HG03108 (cell line): Measurements from ENCODE around the gene CDKN2A.
A peak's percentile ranks its signal among the peaks of the same experiment; 100 is the strongest.

Experiments used
- ATAC-seq: cut with Tn5 transposase; IDR thresholded peaks from one replicate; pipeline ENCODE4 v1.9.1; 2021; ENCODE audit warnings: moderate library complexity; ENCODE audit not compliant: unreplicated experiment

The CDKN2A gene

DNA sequence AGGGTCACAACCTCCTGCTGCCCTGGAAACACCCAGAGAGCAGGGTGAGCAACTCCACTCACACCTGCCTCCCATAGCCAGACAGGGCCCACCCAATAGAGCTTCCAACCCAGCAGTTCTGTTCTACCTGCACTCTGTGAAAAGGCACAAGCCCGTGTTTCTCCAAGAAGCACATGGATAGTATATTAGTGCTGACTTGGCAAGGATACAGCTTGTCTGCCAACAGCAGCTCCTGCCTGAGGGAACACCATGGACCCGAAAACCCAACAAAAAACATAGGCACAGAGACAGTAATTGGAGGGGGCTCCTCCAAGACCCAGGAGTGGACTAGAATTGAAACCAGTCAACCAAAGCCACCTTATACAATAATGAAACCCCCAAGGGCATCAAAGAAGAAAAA, 48.6 kb downstream of the CDKN2A start:
- no peak for ATAC-seq

DNA sequence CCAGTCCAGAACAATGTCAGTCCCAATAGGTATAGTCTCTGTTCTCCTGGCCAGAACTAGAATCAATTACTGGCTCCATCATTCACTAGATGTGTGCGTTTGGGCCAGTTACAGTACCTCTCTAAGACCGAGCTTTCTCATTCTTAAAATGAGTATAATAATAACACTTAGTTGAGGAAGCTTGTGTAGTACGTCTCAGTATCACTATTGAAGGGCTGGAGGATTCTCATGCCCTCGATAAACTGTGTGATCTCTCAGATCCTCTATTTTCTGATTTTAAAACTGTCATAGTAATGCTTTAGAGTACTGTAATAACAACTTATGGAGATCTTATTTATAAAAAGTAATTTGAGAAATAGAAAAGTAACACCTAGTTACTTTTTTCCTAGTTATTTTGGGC, 50.7 kb downstream of the CDKN2A start:
- no peak for ATAC-seq

DNA sequence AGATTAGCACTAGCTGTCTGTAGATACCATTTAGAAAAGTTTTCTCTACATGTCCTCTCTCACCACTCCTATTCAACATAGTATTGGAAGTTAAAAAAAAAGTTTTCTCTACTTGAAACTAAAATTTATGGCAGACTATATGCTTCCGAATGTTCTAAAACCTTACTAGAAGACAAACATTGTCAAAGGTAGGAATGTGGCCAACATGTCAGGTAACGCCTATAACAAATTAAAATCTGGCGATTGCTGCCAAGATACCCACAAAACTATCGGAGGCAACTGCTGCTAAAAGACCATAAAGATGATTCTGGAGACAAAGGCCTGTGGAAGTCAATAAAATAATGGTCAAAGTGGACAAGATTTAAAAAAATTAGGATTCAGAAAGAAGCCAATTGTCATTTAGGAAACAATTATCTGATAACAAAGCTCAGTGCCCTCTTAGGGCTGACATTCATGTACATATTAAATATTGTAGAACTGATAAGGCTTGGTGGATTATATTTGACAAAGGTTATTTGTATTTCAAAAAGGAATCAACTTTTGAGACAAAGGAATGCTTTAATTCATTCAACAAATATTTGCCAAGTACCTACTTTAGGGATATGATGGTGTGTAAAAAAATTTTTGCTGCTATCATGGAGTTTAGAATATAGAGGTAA, 52.7 kb downstream of the CDKN2A start:
- no peak for ATAC-seq

DNA sequence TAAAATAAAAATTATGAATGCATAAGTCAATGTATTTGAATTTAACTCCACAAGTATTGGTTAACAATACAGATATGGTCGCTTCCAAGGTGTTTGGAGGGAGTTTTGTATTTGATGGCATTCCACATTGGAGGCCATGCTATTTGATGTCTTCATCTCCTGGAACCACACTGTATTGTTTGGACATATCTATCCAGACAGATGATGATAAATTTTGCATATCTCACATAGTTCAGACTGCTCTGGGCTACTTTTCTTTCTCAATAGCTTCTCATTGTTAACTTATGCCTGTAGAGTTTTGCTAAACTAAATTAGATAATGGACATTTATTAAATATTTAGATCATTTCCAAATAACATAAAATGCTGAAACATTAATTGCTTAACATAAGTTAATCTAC, 58.0 kb downstream of the CDKN2A start:
- no peak for ATAC-seq

DNA sequence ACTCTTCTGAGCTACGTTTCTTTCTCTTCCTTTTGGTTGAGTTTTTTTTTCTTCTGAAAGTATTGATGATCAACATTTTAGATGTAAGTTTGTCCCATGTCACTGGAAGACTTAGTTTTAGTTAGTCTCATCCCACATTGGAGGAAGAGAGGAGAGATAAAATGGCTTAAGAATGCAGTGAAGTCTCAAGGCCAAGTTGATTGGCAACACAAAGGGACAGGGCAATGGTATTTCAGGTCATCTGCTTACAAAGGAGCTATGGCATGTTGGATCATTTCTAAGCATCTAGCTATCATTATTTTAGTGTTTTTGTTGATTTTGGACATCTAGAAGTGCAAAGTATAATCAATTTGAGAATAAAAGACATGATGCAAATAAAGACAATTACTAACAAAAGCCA, 58.6 kb downstream of the CDKN2A start:
- no peak for ATAC-seq

DNA sequence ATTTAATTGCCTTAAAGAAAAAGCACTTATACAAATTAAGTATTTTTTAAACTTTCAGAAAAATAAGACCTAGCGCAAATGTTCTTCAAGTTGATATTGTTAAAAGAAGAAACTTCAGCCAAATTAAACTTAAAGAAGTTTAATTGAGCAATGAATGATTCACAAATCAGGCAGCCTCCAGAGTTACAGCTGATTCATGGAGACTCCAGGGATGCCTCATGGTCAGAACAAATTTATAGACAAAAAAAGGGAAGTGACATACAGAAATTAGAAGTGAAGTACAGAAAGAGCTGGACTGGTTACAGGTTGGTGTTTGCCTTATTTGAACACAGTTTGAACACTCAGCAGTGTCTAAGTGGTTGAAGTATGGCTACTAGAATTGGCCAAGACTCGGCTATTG, 60.3 kb downstream of the CDKN2A start:
- ATAC-seq: no peak

DNA sequence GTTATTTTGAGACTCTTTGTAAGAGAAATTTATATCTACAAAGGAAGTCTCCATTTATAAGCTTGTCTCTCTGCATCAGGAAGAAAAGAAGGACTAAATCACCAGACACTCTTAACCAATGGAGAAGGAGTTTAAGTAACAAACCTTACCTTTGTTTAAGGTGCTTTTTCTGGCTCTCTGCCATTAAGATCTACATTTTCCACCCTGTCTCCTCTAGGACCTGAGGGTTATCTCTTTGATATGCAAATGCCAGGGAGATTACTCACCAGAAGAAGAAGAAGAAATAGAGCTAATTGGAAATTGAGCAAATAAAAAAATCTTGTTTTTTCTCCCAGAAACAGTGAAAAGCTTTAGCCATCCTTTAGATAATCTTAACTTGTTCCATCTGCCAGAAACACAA, 60.9 kb downstream of the CDKN2A start:
- ATAC-seq: no peak

DNA sequence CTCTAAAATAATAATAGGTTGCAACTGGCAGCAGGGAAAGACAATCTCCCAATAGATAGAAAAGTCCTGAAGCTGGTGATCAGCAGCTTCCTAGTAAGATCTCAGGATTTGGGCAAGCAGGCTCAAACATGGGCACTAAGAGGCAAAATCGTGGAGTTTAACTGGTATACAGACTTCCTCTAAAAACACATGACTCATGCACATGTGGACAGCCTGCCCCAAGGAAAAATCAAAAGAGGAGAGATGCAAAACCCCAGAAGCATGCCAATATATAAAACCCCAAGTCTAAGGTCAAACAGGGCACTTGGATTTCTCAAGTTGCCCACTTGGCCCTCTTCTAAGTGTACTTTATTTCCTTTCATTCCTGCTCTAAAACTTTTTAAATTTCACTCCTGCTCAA, 62.8 kb downstream of the CDKN2A start:
- no peak for ATAC-seq

DNA sequence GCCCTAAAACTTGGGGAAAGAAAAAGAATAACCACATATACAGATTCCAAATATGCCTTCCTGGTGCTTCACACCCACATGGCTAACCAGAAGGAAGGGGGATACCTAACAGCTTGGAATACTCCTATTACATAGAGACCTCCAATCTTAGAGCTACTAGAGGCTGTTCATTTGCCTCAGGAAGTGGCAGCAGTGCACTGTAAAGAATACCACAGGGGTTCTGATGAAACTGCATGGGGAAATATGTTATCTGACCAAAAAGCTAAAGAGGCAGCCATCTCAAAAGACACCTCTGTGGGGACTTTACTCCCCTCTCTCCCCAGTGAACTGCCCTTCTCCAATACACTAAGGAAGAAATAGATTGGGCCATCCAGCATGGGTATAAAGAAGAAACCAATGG, 66.4 kb downstream of the CDKN2A start:
- no peak for ATAC-seq

DNA sequence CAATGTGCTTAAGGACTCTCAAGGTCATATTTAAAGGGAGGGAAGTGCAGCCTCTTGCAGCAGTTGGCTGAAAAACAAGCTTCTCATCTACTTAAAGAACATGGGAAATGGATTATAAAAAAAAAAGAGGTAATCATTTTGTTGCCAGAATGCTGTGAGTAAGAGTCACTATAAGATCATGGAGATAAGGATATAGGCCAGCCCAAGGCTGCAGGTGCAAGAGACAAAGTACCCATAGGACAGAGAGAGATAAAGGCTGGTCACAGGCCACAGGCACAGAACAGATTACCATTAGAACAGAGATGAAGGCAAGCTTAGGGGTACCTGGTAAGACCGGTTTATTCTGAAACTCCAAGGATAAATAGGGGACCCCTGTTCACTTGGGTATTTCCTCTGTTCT, 70.5 kb downstream of the CDKN2A start:
- ATAC-seq: no peak

DNA sequence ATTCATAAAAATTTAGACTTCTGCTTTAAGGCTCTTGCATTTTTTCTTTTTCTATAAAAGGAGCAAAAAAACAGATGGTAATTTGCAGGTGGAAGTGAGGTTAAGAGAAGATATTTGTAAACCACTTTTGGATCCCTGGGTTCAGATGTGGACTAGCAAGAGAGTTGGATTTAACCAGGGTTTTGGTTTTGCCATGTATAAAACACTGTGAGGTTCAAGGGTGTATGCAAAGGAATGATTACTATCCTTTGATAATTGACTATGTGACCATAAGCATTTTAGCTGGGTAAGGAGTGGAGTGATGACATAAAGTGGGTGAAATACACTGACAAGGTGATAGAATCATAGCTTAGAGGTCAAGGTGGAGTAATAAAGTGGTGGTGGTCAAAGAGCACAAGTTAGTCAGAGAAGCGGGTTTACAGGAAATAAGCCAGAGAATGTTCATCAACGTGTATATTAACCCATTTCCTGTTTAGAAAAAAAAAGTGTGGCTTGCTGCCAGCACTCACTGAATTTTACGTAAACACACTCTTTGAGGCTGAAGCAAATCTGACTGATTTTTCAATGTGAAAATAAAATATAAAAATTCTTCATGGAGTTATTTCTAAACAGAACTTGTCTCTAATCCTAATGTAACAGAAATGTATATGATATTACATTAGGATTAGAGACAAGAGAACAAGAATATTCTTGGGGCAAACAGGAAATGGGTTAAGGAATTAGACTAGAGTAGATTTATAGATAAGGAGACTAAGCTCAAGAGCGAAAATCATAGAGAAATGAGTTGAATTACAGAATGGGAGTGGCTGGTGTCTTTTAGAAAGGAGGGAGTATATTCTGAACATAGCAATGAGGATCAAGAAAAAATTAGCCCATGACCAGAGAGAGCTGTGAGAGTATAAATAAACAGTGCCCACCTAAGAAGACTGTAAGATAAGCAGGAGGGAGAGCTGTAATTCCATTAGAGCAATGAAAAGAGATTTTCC, 74.5 kb downstream of the CDKN2A start:
- ATAC-seq: peak; percentile 92
